ENCODE results near the gene PDCD1.
"Not testable (repeated sequence)": the region's sequence is repeated elsewhere in the genome, so short reads cannot be mapped to it uniquely, and the experiment has no call there.

The PDCD1 gene

DNA sequence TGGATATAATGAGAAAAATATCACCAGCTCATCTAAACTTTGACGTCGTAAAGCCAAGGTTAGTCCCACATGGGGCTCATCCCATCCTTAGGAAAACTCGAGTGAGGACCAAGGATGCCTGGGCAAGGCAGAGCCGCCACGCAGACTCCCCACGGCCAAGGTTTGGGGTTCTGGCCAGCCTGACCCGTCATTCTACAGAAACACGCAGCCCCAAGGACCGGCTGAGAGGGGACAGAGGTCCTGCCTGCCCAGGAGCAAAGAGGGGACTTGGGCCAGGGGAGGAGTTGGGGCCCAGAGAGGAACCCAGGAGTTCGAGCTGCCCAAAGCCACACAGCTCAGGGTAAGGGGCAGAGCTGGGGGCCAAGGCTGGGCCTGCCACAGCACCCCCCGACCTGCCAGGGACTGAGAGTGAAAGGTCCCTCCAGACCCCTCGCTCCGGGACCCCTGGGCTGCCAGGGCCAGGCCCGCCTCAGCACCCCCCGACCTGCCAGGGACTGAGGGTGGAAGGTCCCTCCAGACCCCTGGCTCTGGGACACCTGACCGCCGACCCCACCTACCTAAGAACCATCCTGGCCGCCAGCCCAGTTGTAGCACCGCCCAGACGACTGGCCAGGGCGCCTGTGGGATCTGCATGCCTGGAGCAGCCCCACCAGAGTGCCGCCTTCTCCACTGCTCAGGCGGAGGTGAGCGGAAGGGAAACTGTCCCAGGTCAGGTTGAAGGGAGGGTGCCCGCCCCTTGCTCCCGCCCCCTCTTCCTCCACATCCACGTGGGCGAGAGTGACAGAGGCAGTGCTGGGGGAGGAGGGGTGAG is at the start of gene PDCD1:
PDCD1 (minus strand) TSS at position 689 of the 811 bp plus-strand sequence; CDS start at position 633, 56 bp downstream.
- TF ChIP-seq SP7 (tag by site-specific recombination; IDR thresholded peaks at IDR 0.05) (0 out of 2 replicates have a peak, but pooled peaks have one; percentile 12), SP2 (tag by site-specific recombination; IDR thresholded peaks at IDR 0.05) (no peak), EGR2 (tag by site-specific recombination; IDR thresholded peaks at IDR 0.05; ENCODE audit: low read depth) (peak; percentile 66), ZFHX2 (tag by site-specific recombination; conservative IDR thresholded peaks at IDR 0.05) (peak; percentile 79)
- H3K4me3 ChIP-seq (ENCODE audit: low read depth, low read length): no peak within 1 kb of the TSS
- no peaks in the 10 kb centered on the region for H3K4me1 ChIP-seq (ENCODE audit: control insufficient read depth, insufficient read depth, low read length)
- H3K9me3 ChIP-seq (ENCODE audit: control insufficient read depth, insufficient read depth, low read depth, low read length): no peaks in the 10 kb centered on the region
- no peaks in the 10 kb centered on the region for H3K36me3 ChIP-seq (ENCODE audit: control insufficient read depth in 2 of 2, insufficient read depth in 1 of 2, low read length in 2 of 2)
- POLR2A ChIA-PET: no interaction called here
- CTCF ChIA-PET: interaction anchor here (0.6 kb wide), 1 partner anchor 14 kb away, joined by 4 read pairs; no protein-coding TSS in a partner anchor
- no peak within 1 kb of the TSS for H3K27ac ChIP-seq (ENCODE audit: extremely low read depth, low read depth, low read length)

DNA sequence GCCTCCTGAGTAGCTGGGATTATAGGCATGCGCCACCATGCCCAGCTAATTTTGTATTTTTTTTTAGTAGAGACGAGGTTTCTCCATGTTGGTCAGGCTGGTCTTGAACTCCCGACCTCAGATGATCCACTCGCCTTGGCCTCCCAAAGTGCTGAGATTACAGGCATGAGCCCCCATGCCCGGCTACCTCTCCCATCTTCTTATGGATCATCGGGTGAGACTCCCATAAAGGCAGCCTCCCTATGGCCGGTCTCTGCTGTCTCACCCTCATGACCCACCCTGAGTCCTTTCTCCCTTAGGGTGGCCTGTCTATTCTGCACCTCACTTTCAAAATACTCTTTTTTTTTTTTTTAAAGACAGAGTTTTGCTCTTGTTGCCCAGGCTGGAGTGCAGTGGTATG is 49.1 kb upstream of the PDCD1 start:
- H3K4me3 ChIP-seq (ENCODE audit: low read depth, low read length): not testable (repeated sequence)
- CTCF ChIA-PET: interaction anchor here (0.7 kb wide), 1 partner anchor 303 kb away, joined by 3 read pairs; no protein-coding TSS in a partner anchor

DNA sequence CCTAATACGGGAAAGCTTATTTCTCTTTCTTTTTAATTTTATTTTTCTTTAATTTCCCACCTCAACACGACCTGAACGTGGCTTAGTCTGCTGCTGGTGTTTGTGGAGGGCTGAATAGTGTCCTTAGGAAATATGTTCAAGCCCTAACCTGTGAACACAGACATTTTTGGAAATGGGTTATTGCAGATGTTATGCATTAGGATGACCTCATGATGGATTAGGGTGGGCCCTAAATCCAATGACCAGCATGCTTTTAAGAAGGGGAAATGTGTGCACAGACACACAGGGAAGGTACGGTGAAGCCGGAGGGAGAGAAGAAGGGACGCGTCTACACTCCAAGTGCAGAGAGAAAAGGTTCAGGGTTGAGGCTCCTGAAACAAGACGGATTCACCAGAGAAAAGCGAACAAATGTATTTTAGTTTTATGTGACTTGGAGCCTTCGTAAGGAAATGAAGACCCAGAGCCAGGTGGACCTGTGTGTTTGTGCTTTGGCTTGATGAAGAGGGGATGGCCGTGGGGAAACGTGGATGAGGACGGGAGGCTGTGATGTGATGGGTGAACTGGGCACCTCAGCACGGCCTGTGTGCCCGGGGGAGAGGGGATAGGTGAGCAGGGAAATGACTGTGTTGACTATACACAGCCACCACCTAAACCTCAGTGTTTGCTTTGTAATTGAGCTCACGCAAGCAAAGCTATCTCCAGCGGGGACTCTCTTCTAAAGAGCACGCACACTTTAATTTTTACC is 48.3 kb upstream of the PDCD1 start:
- TF ChIP-seq ZNF211 (tag by site-specific recombination; IDR thresholded peaks at IDR 0.05; ENCODE audit: low read depth): no peak
- TF ChIP-seq ZNF600 (tag by site-specific recombination; IDR thresholded peaks at IDR 0.05): no peak
- TF ChIP-seq ZNF585B (tag by site-specific recombination; IDR thresholded peaks at IDR 0.05): no peak
- TF ChIP-seq MZF1 (tag by site-specific recombination; IDR thresholded peaks at IDR 0.05; ENCODE audit: borderline replicate concordance): no peak
- TF ChIP-seq IKZF3 (tag by site-specific recombination; IDR thresholded peaks at IDR 0.05): no peak
- no peak for TF ChIP-seq ZNF302 (tag by site-specific recombination; IDR thresholded peaks at IDR 0.05; ENCODE audit: low read depth)
- no peak for TF ChIP-seq ZNF843 (tag by site-specific recombination; IDR thresholded peaks at IDR 0.05)
- TF ChIP-seq, protein P1, sequence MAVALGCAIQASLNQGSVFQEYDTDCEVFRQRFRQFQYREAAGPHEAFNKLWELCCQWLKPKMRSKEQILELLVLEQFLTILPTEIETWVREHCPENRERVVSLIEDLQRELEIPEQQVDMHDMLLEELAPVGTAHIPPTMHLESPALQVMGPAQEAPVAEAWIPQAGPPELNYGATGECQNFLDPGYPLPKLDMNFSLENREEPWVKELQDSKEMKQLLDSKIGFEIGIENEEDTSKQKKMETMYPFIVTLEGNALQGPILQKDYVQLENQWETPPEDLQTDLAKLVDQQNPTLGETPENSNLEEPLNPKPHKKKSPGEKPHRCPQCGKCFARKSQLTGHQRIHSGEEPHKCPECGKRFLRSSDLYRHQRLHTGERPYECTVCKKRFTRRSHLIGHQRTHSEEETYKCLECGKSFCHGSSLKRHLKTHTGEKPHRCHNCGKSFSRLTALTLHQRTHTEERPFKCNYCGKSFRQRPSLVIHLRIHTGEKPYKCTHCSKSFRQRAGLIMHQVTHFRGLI (tag by site-specific recombination; IDR thresholded peaks at IDR 0.05): no peak
- TF ChIP-seq OSR2 (tag by site-specific recombination; IDR thresholded peaks at IDR 0.05): no peak
- TF ChIP-seq, protein P2, sequence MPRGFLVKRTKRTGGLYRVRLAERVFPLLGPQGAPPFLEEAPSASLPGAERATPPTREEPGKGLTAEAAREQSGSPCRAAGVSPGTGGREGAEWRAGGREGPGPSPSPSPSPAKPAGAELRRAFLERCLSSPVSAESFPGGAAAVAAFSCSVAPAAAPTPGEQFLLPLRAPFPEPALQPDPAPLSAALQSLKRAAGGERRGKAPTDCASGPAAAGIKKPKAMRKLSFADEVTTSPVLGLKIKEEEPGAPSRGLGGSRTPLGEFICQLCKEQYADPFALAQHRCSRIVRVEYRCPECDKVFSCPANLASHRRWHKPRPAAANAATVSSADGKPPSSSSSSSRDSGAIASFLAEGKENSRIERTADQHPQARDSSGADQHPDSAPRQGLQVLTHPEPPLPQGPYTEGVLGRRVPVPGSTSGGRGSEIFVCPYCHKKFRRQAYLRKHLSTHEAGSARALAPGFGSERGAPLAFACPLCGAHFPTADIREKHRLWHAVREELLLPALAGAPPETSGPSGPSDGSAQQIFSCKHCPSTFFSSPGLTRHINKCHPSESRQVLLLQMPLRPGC (tag by site-specific recombination; IDR thresholded peaks at IDR 0.05): no peak
- no peak for TF ChIP-seq ZNF248 (tag by site-specific recombination; IDR thresholded peaks at IDR 0.05)
- TF ChIP-seq, protein P3, sequence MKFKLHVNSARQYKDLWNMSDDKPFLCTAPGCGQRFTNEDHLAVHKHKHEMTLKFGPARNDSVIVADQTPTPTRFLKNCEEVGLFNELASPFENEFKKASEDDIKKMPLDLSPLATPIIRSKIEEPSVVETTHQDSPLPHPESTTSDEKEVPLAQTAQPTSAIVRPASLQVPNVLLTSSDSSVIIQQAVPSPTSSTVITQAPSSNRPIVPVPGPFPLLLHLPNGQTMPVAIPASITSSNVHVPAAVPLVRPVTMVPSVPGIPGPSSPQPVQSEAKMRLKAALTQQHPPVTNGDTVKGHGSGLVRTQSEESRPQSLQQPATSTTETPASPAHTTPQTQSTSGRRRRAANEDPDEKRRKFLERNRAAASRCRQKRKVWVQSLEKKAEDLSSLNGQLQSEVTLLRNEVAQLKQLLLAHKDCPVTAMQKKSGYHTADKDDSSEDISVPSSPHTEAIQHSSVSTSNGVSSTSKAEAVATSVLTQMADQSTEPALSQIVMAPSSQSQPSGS (tag by site-specific recombination; IDR thresholded peaks at IDR 0.05; ENCODE audit: low read depth): no peak
- no peak for TF ChIP-seq ZNF366 (tag by site-specific recombination; conservative IDR thresholded peaks at IDR 0.05)
- no peak for TF ChIP-seq SP3 (tag by site-specific recombination; IDR thresholded peaks at IDR 0.05)
- no peak for TF ChIP-seq HOXC10 (CRISPR knock-in tag; IDR thresholded peaks at IDR 0.05)
- Histone ChIP-seq H3K9me3 (ENCODE audit: control insufficient read depth, insufficient read depth, low read depth, low read length) (no peaks in the 10 kb centered on the region), H3K36me3 (ENCODE audit: control insufficient read depth in 2 of 2, insufficient read depth in 1 of 2, low read length in 2 of 2) (no peaks in the 10 kb centered on the region), H3K4me1 (ENCODE audit: control insufficient read depth, insufficient read depth, low read length) (no peaks in the 10 kb centered on the region), H3K4me3 (ENCODE audit: low read depth, low read length) (no peak overlapping the region), H3K27ac (ENCODE audit: extremely low read depth, low read depth, low read length) (no peak overlapping the region)
- ChIA-PET CTCF (interaction anchor here (0.6 kb wide), 1 partner anchor 289 kb away, joined by 3 read pairs; no protein-coding TSS in a partner anchor), POLR2A (no interaction called here)

More for the DNA sequence above, 49.1 kb upstream of the PDCD1 start:
- H3K36me3 ChIP-seq (ENCODE audit: control insufficient read depth in 2 of 2, insufficient read depth in 1 of 2, low read length in 2 of 2); H3K9me3 ChIP-seq (ENCODE audit: control insufficient read depth, insufficient read depth, low read depth, low read length); H3K27ac ChIP-seq (ENCODE audit: extremely low read depth, low read depth, low read length); H3K4me1 ChIP-seq (ENCODE audit: control insufficient read depth, insufficient read depth, low read length); POLR2A ChIA-PET: not testable (repeated sequence)

DNA sequence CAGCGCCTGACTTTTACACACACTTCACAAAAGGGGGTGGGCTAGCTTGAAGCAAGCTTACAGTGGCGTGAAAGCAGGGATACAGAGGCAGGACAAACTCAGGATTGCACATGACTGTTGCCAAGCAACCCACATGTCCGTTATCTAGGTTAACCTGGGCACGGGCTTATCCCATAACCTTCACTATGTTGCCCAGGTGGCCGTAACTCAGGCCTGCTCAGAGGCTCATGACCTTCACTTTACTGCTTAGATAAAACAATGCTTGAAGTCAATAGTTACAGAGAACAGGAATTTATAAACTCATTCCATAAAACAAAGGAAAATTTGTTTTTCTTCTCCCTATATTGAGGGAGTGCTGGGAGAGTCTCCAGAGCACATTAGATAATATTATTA is 47.7 kb upstream of the PDCD1 start:
- H3K27ac ChIP-seq (ENCODE audit: extremely low read depth, low read depth, low read length); H3K4me3 ChIP-seq (ENCODE audit: low read depth, low read length); H3K9me3 ChIP-seq (ENCODE audit: control insufficient read depth, insufficient read depth, low read depth, low read length); H3K36me3 ChIP-seq (ENCODE audit: control insufficient read depth in 2 of 2, insufficient read depth in 1 of 2, low read length in 2 of 2); POLR2A ChIA-PET; H3K4me1 ChIP-seq (ENCODE audit: control insufficient read depth, insufficient read depth, low read length): not testable (repeated sequence)
- CTCF ChIA-PET: interaction anchor here (0.6 kb wide), 1 partner anchor 288 kb away, joined by 3 read pairs; no protein-coding TSS in a partner anchor

Data from HEK293 (cell line).